ENCODE results near the gene RPL41.
A peak's percentile ranks its signal among the peaks of the same experiment; 100 is the strongest.

The RPL41 gene

GRCh38 chr12:56118688-56119357 lies 2.4 kb downstream of the RPL41 start:
- in situ Hi-C loops (cut with MboI; ENCODE audit: low pct_unique_long_range_greater_than_20kb, low sequenced_read_pairs, unreplicated experiment): no loop called here
- TF ChIP-seq CTCF (IDR thresholded peaks at IDR 0.05; ENCODE audit: extremely low read depth, insufficient read depth, missing control alignments): no peak
- DNase-seq (ENCODE audit: low spot score): no peak

GRCh38 chr12:56119361-56119796 lies 2.9 kb downstream of the RPL41 start:
- TF ChIP-seq CTCF (IDR thresholded peaks at IDR 0.05; ENCODE audit: extremely low read depth, insufficient read depth, missing control alignments): peak; percentile 77
- DNase-seq (ENCODE audit: low spot score): peak; percentile 75
- in situ Hi-C loops (cut with MboI; ENCODE audit: low pct_unique_long_range_greater_than_20kb, low sequenced_read_pairs, unreplicated experiment): no loop called here

GRCh38 chr12:56120158-56120846 lies 3.9 kb downstream of the RPL41 start:
- no peak for TF ChIP-seq CTCF (IDR thresholded peaks at IDR 0.05; ENCODE audit: extremely low read depth, insufficient read depth, missing control alignments)
- in situ Hi-C loops (cut with MboI; ENCODE audit: low pct_unique_long_range_greater_than_20kb, low sequenced_read_pairs, unreplicated experiment): no loop called here
- DNase-seq (ENCODE audit: low spot score): no peak

- in situ Hi-C loops (cut with MboI; ENCODE audit: low pct_unique_long_range_greater_than_20kb, low sequenced_read_pairs, unreplicated experiment): no loop called here
- DNase-seq (ENCODE audit: low spot score): no peak
- TF ChIP-seq CTCF (IDR thresholded peaks at IDR 0.05; ENCODE audit: extremely low read depth, insufficient read depth, missing control alignments): no peak
These were observed 4.9 kb downstream of the RPL41 start for GRCh38 chr12:56121204-56121870.

GRCh38 chr12:56122637-56123036 lies 6.2 kb downstream of the RPL41 start:
- in situ Hi-C loops (cut with MboI; ENCODE audit: low pct_unique_long_range_greater_than_20kb, low sequenced_read_pairs, unreplicated experiment): no loop called here
- TF ChIP-seq CTCF (IDR thresholded peaks at IDR 0.05; ENCODE audit: extremely low read depth, insufficient read depth, missing control alignments): no peak
- no peak for DNase-seq (ENCODE audit: low spot score)

GRCh38 chr12:56124133-56124532 lies 7.7 kb downstream of the RPL41 start:
- DNase-seq (ENCODE audit: low spot score): no peak
- in situ Hi-C loops (cut with MboI; ENCODE audit: low pct_unique_long_range_greater_than_20kb, low sequenced_read_pairs, unreplicated experiment): no loop called here
- no peak for TF ChIP-seq CTCF (IDR thresholded peaks at IDR 0.05; ENCODE audit: extremely low read depth, insufficient read depth, missing control alignments)
